Epithelial cell of proximal tubule (primary cell): ENCODE results near the gene PLCL2. TPM values are rescaled to one million over a fixed set of nuclear protein-coding genes. Genes with fewer than 3 reads are reported as not detected.

Experiments used
- DNase-seq: peaks from one replicate; pipeline ENCODE4 v3.0.0-alpha.2; 2011; ENCODE audit warnings: low read depth
- H3K4me3 ChIP-seq: 2 replicates; pipeline ENCODE4 v1.5.1; 2011; ENCODE audit warnings: low read depth, mild to moderate bottlenecking, low read length
- CTCF ChIP-seq: conservative IDR thresholded peaks from 2 replicates; pipeline ENCODE4 v1.5.1; 2012; ENCODE audit warnings: low read depth, mild to moderate bottlenecking, low read length
- total RNA-seq: library from RNA; depleted of rRNA; stranded (reverse); fragments of >200 nt; gene quantifications from 2 replicates; pipeline ENCODE4 v1.2.3, GENCODE V29; 2015

The PLCL2 gene
- total RNA-seq, 1 donor from 2014 or later: 3.5 TPM

DNA sequence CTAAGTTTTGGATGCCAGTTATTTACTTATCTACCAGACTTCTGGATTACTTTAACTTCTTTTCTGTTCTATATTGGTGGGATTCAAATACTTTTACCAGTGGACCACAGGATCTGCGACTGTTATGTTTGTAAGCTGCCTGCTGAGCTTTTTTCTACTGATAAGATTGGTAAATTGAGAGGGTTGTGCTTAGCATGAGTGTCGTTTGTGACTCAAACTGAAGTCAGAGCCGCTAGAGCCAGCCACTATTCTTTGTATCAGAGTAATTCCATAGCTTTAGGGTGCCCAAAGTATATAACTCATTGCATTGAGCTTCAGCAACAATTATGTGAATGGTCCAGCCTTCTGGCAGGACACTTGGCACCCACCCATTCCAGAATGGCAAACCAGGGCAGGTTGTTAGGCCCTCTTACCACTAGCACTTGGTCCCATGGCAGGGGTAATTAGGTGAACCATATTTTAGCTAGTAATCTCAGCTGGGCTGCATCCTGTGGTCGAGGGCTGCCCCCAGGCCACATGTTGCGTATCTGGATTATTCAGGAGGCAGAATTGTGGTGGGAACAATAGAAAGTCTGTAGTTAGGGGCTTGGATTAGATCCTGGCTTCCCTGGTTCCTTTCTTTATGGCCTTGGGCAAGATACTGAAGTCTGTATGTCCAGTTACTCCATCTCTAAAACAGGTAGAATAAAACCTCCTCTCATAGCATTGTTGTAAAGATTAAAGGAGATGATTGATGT, 6.0 kb downstream of the PLCL2 start:
- no peak for TF ChIP-seq CTCF
- H3K4me3 ChIP-seq: no peak overlapping the region
- DNase-seq: no peak

DNA sequence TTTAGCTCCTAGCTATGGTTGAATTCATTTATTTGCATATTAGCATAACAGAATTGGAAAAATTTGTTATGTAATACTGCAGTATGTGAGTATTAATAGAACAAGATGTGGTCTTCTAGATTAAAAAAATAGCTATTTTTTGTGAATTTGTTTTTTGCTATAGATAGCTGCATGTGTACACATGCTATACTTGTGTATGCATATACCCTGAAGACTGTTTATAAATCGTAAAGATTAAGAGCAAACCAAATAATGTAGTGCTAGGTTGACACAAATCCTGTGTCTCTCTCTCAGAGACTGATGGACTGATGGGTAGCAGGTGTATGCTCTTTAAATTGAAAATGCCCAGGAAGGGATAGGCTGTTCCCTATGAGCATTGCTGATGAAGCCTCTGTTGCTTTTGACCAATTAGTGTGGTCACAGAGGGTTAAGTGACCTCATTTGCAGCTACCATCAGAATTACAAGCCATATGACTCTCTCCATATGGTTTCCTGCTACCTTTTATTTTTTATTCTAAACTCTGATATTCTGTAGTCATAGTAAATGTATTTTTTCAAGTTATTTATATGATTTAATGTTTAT, 9.0 kb downstream of the PLCL2 start:
- TF ChIP-seq CTCF: no peak
- no peak overlapping the region for H3K4me3 ChIP-seq
- DNase-seq: no peak

GRCh38 chr3:16896094-16896627, 11.4 kb downstream of the PLCL2 start:
- no peak for TF ChIP-seq CTCF
- DNase-seq: no peak
- H3K4me3 ChIP-seq: peak overlapping the region; percentile 8

DNA sequence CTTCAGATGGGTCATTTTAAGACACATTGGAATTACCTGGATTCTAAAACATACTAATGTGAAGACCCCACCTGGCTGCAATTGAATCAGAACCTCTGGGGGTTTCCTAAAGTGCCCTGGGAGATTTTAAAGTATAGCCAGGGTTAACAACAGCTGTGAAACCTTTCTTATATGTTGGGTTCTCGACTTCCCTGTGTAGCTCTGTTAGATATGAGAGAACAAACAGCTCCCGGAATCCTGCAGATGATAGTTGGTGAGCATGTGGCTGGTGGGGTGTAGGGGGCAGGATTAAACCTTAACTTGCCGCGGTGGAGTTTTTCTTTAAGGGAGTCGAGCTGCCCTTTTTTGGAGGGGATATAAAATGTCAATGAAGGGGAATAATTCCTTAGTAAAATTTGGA, 12.1 kb downstream of the PLCL2 start:
- no peak for DNase-seq
- TF ChIP-seq CTCF: no peak
- peak overlapping the region; percentile 8 for H3K4me3 ChIP-seq

DNA sequence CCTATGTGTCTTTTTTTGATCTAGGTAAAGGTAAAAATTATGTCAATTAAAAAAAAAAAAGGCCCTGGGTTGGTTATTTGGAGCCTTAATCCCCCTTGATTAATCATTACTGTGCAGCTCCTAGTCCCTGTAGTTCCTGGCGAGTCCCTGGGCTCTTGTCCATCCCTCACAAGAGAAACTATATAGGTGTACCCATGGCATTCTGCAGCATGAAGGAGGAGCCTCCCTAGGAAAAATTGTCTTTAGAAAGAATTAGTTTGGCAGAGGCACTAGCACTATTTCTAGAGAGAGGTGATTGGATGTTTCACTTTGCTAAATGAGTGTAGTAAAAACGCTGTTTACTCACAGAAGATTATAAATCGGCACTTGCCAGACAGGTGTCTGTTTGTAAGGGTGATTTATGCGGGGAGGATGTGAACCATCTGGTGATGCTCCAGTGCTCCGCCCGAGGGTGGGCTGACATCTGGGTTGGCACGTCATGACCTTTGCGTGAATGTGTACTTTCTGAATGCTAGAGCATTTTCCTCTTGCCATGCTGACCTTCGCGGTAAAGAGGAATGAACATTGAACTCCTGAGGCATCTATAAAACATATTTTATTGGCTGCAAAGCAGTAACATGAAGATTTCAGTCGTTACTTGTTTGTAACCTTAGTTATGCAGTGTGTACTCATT, 12.6 kb downstream of the PLCL2 start:
- peak overlapping the region; percentile 37 for H3K4me3 ChIP-seq
- DNase-seq: no peak
- no peak for TF ChIP-seq CTCF

- no peak for TF ChIP-seq CTCF
- no peak overlapping the region for H3K4me3 ChIP-seq
- no peak for DNase-seq
Measured at GRCh38 chr3:16898595-16899395, 14.0 kb downstream of the PLCL2 start.
